NCI-H2081 (cell line): ENCODE data around the gene TNFSF15.

Experiments used
- DNase-seq, 2 experiments: peaks; one replicate each; lab custom pipeline; 2025; lab: John Stamatoyannopoulos, UW

Gene TNFSF15

GRCh38 chr9:114805670-114806525 is at the start of gene TNFSF15:
Gene TNFSF15 (minus strand): TSS chr9:114806039. CDS start chr9:114806012, 27 bp downstream.
- DNase-seq: peak; percentile 18 to 75

- DNase-seq: no peak
Observed at GRCh38 chr9:114855488-114855887, 49.6 kb upstream of the TNFSF15 start.

GRCh38 chr9:114854736-114855355 is 49.0 kb upstream of the TNFSF15 start:
- no peak for DNase-seq

- DNase-seq: no peak
Observed at GRCh38 chr9:114853071-114853855, 47.4 kb upstream of the TNFSF15 start.

GRCh38 chr9:114852050-114852594 is 46.3 kb upstream of the TNFSF15 start:
- DNase-seq: no peak

- no peak for DNase-seq
Observed at GRCh38 chr9:114851306-114851705, 45.5 kb upstream of the TNFSF15 start.

GRCh38 chr9:114850871-114851270 is 45.0 kb upstream of the TNFSF15 start:
- DNase-seq: no peak

- DNase-seq: no peak
Observed at GRCh38 chr9:114849450-114849849, 43.6 kb upstream of the TNFSF15 start.

- DNase-seq: no peak
Observed at GRCh38 chr9:114847492-114848417, 41.9 kb upstream of the TNFSF15 start.

- no peak for DNase-seq
Observed at GRCh38 chr9:114845373-114845772, 39.5 kb upstream of the TNFSF15 start.

GRCh38 chr9:114844766-114845165 is 38.9 kb upstream of the TNFSF15 start:
- DNase-seq: no peak

- DNase-seq: no peak
Observed at GRCh38 chr9:114837923-114838322, 32.1 kb upstream of the TNFSF15 start.

GRCh38 chr9:114836769-114837168 is 30.9 kb upstream of the TNFSF15 start:
- DNase-seq: no peak

- no peak for DNase-seq
Observed at GRCh38 chr9:114834386-114834785, 28.5 kb upstream of the TNFSF15 start.

- DNase-seq: peak; percentile 2 to 24
Observed at GRCh38 chr9:114830546-114830945, 24.7 kb upstream of the TNFSF15 start.

GRCh38 chr9:114829574-114830440 is 24.0 kb upstream of the TNFSF15 start:
- no peak for DNase-seq

GRCh38 chr9:114828303-114828650 is 22.4 kb upstream of the TNFSF15 start:
- DNase-seq: no peak

- no peak for DNase-seq
Observed at GRCh38 chr9:114827641-114828302, 21.9 kb upstream of the TNFSF15 start.

- DNase-seq: no peak
Observed at GRCh38 chr9:114826431-114826830, 20.6 kb upstream of the TNFSF15 start.
